K562 (cell line): ENCODE measurements around the gene RPL10A. TPM values are rescaled to one million over a fixed set of nuclear protein-coding genes. Genes with fewer than 3 reads are reported as not detected.

Source experiments
- CBFA2T3 ChIP-seq: fragments of 450-650 bp; IDR thresholded peaks from 2 replicates; pipeline ENCODE4 v1.6.1; 2017
- ERF ChIP-seq: fragments of 450-650 bp; formaldehyde crosslinking; IDR thresholded peaks from 2 replicates; pipeline ENCODE4 v1.4.0; 2020; ENCODE audit warnings: mild to moderate bottlenecking, mixed read lengths
- HEY1 ChIP-seq: fragments of 250-450 bp; sonication (Bioruptor Pico); IDR thresholded peaks from 2 replicates; pipeline ENCODE4 v1.5.0; 2020; ENCODE audit warnings: mild to moderate bottlenecking, moderate library complexity, borderline replicate concordance
- MYNN ChIP-seq, 2 experiments: sonication (generic); formaldehyde crosslinking in 1 of 2; IDR thresholded peaks; 2 replicates each; pipeline versions ENCODE4 v1.5.0 to v1.6.1; 2016 to 2020; ENCODE audit warnings: antibody characterized with exemption in 1 of 2, missing genetic modification reagents in 1 of 2
- NCOR1 ChIP-seq: fragments of 450-650 bp; IDR thresholded peaks from 2 replicates; pipeline ENCODE4 v1.6.1; 2016; ENCODE audit warnings: mild to moderate bottlenecking, moderate library complexity
- PHF21A ChIP-seq: fragments of 450-650 bp; IDR thresholded peaks from 2 replicates; pipeline ENCODE4 v1.6.1; 2017; ENCODE audit warnings: low read depth, borderline replicate concordance
- PYGO2 ChIP-seq: fragments of 450-650 bp; IDR thresholded peaks from 2 replicates; pipeline ENCODE4 v1.6.1; 2016; ENCODE audit warnings: mild to moderate bottlenecking, missing genetic modification characterization, moderate library complexity, missing compliant biosample characterization
- TEAD2 ChIP-seq: fragments of 450-650 bp; IDR thresholded peaks from 2 replicates; pipeline ENCODE4 v1.6.1; 2016; ENCODE audit warnings: missing genetic modification characterization, control low read depth, missing compliant biosample characterization
- ZNF76 ChIP-seq: fragments of 250-450 bp; sonication (Bioruptor Pico); IDR thresholded peaks from 2 replicates; pipeline ENCODE4 v1.4.0; 2020; ENCODE audit warnings: mild to moderate bottlenecking, moderate library complexity, borderline replicate concordance
- ZNF77 ChIP-seq: fragments of 250-450 bp; sonication (Bioruptor Pico); IDR thresholded peaks from 2 replicates; pipeline ENCODE4 v1.5.0; 2020
- polyA plus RNA-seq, 8 experiments: library from polyadenylated mRNA; depleted of rRNA in 4 of 8; stranded (reverse) in 5 of 8; unstranded in 3 of 8; fragments of >200 nt; fragmentation: Nextera tagmentation in 2 of 8; fragmentation: Illumina TruSeq in 1 of 8; extraction: Ambion mirVana in 2 of 8; extraction: Trizol in 1 of 8; gene quantifications; 2 replicates each; pipeline versions ENCODE4 v1.2.1 to v1.2.3, GENCODE V29; 2011 to 2014; ENCODE audit warnings: inconsistent platforms in 1 of 8, missing spikeins in 1 of 8
- total RNA-seq, 7 experiments: library from RNA; depleted of rRNA in 6 of 7; stranded (reverse); fragments of >200 nt in 6 of 7; fragmentation: Illumina TruSeq in 2 of 7; extraction: Trizol in 2 of 7; gene quantifications; 2 replicates each; pipeline versions ENCODE4 v1.2.1 to v1.2.3, GENCODE V29; 2011 to 2021; ENCODE audit warnings: low replicate concordance in 1 of 7
- TF ChIP-seq, protein P1 (sequence below): fragments of 450-650 bp; formaldehyde crosslinking; IDR thresholded peaks from 2 replicates; pipeline ENCODE4 v1.4.0; 2020; ENCODE audit warnings: mild to moderate bottlenecking, moderate library complexity
- TF ChIP-seq, protein P2 (sequence below): fragments of 250-450 bp; sonication (Bioruptor Pico); IDR thresholded peaks from 2 replicates; pipeline ENCODE4 v1.5.0; 2021
- TF ChIP-seq, protein P3 (sequence below), 2 experiments: fragments of 450-650 bp; conservative IDR thresholded peaks; 2 replicates each; pipeline ENCODE4 v1.6.1; 2017; ENCODE audit warnings: mild to moderate bottlenecking in 2 of 2, moderate library complexity in 2 of 2
- TF ChIP-seq, protein P4 (sequence below): sonication (generic); IDR thresholded peaks from 2 replicates; pipeline ENCODE4 v1.6.1; 2016
- TF ChIP-seq, protein P5 (sequence below): sonication (generic); formaldehyde crosslinking; IDR thresholded peaks from 2 replicates; pipeline ENCODE4 v1.8.0; 2022; ENCODE audit warnings: missing genetic modification reagents, mild to moderate bottlenecking, borderline replicate concordance
- TF ChIP-seq, protein P6 (sequence below): fragments of 450-650 bp; formaldehyde crosslinking; IDR thresholded peaks from 2 replicates; pipeline ENCODE4 v1.4.0; 2022; ENCODE audit warnings: missing genetic modification characterization

The RPL10A gene
- total and polyA plus RNA-seq, 9 of the 15 experiments (the other 6 are each of a cell fraction or from before 2014, with no cell fraction given) = 1,589 to 3,237 (median 2,116) TPM

DNA sequence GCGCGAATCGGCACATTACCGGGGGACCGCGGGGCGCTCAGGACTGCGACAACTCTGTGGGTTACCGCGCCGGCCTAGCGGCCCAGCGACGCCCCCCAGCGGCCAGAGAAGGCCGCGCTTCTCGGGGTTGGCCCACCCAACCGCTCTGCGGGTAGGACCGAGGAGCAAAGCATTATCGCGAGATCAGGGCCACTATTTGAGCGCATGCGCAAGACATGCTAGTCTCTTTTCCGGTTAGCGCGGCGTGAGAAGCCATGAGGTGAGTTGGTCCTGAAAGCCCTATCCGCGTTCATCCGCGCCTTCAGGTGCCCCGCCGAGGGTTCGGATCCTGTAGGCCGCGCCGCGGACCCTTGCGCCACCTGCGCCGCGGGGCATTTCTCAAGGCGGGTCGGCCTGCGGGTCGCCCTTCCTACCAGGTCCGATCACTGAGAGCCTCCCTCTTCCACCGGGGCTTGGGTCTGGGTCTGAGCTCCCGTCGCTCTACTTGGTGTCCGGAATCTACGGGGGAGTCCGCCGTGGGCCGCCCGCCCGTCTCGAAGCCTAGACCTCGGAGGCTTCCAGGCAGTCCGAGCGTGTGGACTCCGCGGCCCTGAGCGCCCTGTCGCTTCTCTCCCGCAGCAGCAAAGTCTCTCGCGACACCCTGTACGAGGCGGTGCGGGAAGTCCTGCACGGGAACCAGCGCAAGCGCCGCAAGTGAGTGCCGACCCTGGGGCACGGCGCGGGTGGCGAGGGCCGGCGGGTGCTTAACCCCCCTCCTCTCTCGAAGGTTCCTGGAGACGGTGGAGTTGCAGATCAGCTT lies at the start of gene RPL10A (continued):
- TF ChIP-seq, protein P1, sequence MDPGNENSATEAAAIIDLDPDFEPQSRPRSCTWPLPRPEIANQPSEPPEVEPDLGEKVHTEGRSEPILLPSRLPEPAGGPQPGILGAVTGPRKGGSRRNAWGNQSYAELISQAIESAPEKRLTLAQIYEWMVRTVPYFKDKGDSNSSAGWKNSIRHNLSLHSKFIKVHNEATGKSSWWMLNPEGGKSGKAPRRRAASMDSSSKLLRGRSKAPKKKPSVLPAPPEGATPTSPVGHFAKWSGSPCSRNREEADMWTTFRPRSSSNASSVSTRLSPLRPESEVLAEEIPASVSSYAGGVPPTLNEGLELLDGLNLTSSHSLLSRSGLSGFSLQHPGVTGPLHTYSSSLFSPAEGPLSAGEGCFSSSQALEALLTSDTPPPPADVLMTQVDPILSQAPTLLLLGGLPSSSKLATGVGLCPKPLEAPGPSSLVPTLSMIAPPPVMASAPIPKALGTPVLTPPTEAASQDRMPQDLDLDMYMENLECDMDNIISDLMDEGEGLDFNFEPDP (CRISPR knock-in tag) = peak; percentile 74; the same call in 1 of the 2 replicates
- TF ChIP-seq NCOR1 (peak; percentile 75), CBFA2T3 (0 out of 2 replicates have a peak, but pooled peaks have one; percentile 13), ERF (CRISPR knock-in tag) (peak; percentile 19; the same call in 1 of the 2 replicates), TEAD2 (no peak), PHF21A (no peak; the same call in 1 of the 2 replicates), MYNN (IDR thresholded peaks at IDR 0.05) (peak; percentile 57; the same call in 1 of the 2 replicates), MYNN (CRISPR knock-in tag; IDR thresholded peaks at IDR 0.05) (no peak), ZNF77 (CRISPR knock-in tag) (no peak), HEY1 (CRISPR knock-in tag) (no peak), ZNF76 (CRISPR knock-in tag) (no peak), PYGO2 (tag) (no peak)
- TF ChIP-seq, protein P2, sequence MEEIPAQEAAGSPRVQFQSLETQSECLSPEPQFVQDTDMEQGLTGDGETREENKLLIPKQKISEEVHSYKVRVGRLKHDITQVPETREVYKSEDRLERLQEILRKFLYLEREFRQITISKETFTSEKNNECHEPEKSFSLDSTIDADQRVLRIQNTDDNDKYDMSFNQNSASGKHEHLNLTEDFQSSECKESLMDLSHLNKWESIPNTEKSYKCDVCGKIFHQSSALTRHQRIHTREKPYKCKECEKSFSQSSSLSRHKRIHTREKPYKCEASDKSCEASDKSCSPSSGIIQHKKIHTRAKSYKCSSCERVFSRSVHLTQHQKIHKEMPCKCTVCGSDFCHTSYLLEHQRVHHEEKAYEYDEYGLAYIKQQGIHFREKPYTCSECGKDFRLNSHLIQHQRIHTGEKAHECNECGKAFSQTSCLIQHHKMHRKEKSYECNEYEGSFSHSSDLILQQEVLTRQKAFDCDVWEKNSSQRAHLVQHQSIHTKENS (CRISPR knock-in tag) = no peak
- TF ChIP-seq, protein P3, sequence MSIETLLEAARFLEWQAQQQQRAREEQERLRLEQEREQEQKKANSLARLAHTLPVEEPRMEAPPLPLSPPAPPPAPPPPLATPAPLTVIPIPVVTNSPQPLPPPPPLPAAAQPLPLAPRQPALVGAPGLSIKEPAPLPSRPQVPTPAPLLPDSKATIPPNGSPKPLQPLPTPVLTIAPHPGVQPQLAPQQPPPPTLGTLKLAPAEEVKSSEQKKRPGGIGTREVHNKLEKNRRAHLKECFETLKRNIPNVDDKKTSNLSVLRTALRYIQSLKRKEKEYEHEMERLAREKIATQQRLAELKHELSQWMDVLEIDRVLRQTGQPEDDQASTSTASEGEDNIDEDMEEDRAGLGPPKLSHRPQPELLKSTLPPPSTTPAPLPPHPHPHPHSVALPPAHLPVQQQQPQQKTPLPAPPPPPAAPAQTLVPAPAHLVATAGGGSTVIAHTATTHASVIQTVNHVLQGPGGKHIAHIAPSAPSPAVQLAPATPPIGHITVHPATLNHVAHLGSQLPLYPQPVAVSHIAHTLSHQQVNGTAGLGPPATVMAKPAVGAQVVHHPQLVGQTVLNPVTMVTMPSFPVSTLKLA (conservative IDR thresholded peaks at IDR 0.05) = peak; percentile 89 to 91
- TF ChIP-seq, protein P4, sequence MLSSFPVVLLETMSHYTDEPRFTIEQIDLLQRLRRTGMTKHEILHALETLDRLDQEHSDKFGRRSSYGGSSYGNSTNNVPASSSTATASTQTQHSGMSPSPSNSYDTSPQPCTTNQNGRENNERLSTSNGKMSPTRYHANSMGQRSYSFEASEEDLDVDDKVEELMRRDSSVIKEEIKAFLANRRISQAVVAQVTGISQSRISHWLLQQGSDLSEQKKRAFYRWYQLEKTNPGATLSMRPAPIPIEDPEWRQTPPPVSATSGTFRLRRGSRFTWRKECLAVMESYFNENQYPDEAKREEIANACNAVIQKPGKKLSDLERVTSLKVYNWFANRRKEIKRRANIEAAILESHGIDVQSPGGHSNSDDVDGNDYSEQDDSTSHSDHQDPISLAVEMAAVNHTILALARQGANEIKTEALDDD = peak; percentile 81; the same call in 1 of the 2 replicates
- TF ChIP-seq, protein P5, sequence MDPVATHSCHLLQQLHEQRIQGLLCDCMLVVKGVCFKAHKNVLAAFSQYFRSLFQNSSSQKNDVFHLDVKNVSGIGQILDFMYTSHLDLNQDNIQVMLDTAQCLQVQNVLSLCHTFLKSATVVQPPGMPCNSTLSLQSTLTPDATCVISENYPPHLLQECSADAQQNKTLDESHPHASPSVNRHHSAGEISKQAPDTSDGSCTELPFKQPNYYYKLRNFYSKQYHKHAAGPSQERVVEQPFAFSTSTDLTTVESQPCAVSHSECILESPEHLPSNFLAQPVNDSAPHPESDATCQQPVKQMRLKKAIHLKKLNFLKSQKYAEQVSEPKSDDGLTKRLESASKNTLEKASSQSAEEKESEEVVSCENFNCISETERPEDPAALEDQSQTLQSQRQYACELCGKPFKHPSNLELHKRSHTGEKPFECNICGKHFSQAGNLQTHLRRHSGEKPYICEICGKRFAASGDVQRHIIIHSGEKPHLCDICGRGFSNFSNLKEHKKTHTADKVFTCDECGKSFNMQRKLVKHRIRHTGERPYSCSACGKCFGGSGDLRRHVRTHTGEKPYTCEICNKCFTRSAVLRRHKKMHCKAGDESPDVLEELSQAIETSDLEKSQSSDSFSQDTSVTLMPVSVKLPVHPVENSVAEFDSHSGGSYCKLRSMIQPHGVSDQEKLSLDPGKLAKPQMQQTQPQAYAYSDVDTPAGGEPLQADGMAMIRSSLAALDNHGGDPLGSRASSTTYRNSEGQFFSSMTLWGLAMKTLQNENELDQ (CRISPR knock-in tag) = no peak; the same call in 1 of the 2 replicates
- TF ChIP-seq, protein P6, sequence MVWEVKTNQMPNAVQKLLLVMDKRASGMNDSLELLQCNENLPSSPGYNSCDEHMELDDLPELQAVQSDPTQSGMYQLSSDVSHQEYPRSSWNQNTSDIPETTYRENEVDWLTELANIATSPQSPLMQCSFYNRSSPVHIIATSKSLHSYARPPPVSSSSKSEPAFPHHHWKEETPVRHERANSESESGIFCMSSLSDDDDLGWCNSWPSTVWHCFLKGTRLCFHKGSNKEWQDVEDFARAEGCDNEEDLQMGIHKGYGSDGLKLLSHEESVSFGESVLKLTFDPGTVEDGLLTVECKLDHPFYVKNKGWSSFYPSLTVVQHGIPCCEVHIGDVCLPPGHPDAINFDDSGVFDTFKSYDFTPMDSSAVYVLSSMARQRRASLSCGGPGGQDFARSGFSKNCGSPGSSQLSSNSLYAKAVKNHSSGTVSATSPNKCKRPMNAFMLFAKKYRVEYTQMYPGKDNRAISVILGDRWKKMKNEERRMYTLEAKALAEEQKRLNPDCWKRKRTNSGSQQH (CRISPR knock-in tag) = no peak; the same call in none of the 2 replicates
